ENCODE measurements around the gene FBXO33.

DNA sequence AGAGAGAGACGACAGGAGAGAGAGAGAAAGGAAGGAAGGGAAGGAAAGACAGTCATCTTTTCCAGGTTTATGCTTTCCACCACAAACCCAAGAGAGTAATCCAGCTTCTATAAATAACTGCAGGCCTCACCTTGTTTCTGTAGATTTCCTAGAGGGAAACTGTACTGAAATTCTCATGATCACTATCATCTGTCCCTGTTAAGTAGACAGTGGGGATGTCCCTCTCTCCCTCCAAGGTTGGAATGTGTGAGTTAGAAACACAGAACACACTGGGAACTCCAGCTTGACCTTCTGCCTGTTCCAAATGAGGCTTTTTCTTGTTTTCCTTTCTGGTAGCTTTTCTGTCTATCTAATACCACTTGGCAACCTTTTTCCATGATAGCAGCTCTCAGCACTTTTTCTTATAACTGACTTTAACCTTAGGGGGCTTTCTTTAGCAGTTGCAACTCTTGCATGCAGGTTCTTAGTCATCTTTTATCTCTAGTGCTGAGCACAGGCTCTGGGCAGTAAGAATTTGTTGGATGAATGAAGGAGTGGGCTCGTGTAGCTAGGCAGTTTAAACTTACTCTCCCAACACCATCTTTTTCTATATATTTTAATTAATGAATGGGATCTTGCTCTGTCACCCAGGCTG is 22.8 kb upstream of the FBXO33 start:
- TF ChIP-seq, protein P1, sequence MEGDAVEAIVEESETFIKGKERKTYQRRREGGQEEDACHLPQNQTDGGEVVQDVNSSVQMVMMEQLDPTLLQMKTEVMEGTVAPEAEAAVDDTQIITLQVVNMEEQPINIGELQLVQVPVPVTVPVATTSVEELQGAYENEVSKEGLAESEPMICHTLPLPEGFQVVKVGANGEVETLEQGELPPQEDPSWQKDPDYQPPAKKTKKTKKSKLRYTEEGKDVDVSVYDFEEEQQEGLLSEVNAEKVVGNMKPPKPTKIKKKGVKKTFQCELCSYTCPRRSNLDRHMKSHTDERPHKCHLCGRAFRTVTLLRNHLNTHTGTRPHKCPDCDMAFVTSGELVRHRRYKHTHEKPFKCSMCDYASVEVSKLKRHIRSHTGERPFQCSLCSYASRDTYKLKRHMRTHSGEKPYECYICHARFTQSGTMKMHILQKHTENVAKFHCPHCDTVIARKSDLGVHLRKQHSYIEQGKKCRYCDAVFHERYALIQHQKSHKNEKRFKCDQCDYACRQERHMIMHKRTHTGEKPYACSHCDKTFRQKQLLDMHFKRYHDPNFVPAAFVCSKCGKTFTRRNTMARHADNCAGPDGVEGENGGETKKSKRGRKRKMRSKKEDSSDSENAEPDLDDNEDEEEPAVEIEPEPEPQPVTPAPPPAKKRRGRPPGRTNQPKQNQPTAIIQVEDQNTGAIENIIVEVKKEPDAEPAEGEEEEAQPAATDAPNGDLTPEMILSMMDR (IDR thresholded peaks at IDR 0.05; ENCODE audit: low read depth, low read length) = no peak
- TF ChIP-seq POLR2A (IDR thresholded peaks at IDR 0.05; ENCODE audit: extremely low read depth, insufficient read length) (no peak), MYC (IDR thresholded peaks at IDR 0.05; ENCODE audit: low read depth, low read length) (no peak)
- TF ChIP-seq, protein P2, sequence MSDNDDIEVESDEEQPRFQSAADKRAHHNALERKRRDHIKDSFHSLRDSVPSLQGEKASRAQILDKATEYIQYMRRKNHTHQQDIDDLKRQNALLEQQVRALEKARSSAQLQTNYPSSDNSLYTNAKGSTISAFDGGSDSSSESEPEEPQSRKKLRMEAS (IDR thresholded peaks at IDR 0.05; ENCODE audit: low read depth, low read length) = no peak
